GM19455 (cell line): Measurements from ENCODE around the gene ALDH3A1.

Experiments used
- ATAC-seq: cut with Tn5 transposase; IDR thresholded peaks from one replicate; pipeline ENCODE4 v1.9.1; 2021; ENCODE audit not compliant: unreplicated experiment

Gene ALDH3A1

GRCh38 chr17:19760746-19761145 lies 12.6 kb upstream of the ALDH3A1 start:
- ATAC-seq = no peak

- no peak for ATAC-seq
These were observed 11.8 kb upstream of the ALDH3A1 start for GRCh38 chr17:19759568-19760549.

GRCh38 chr17:19757536-19758180 lies 9.6 kb upstream of the ALDH3A1 start:
- ATAC-seq = no peak

GRCh38 chr17:19756546-19756945 lies 8.4 kb upstream of the ALDH3A1 start:
- no peak for ATAC-seq

- ATAC-seq = no peak
These were observed 7.9 kb upstream of the ALDH3A1 start for GRCh38 chr17:19755821-19756510.

GRCh38 chr17:19755392-19755791 lies 7.3 kb upstream of the ALDH3A1 start:
- ATAC-seq = no peak

- ATAC-seq = no peak
These were observed 5.8 kb upstream of the ALDH3A1 start for GRCh38 chr17:19753661-19754463.

GRCh38 chr17:19753051-19753509 lies 5.0 kb upstream of the ALDH3A1 start:
- ATAC-seq = no peak

- no peak for ATAC-seq
These were observed 4.3 kb upstream of the ALDH3A1 start for GRCh38 chr17:19752216-19753050.

GRCh38 chr17:19750835-19751234 lies 2.7 kb upstream of the ALDH3A1 start:
- ATAC-seq = no peak

GRCh38 chr17:19750020-19750572 lies 2.0 kb upstream of the ALDH3A1 start:
- ATAC-seq = no peak

- ATAC-seq = no peak
These were observed 702 bp upstream of the ALDH3A1 start for GRCh38 chr17:19748807-19749193.

- no peak for ATAC-seq
These were observed 859 bp downstream of the ALDH3A1 start for GRCh38 chr17:19747159-19747719.

GRCh38 chr17:19746517-19746916 lies 1.6 kb downstream of the ALDH3A1 start:
- no peak for ATAC-seq

GRCh38 chr17:19744922-19745757 lies 3.0 kb downstream of the ALDH3A1 start:
- ATAC-seq = no peak

GRCh38 chr17:19744492-19744891 lies 3.6 kb downstream of the ALDH3A1 start:
- no peak for ATAC-seq

- no peak for ATAC-seq
These were observed 4.7 kb downstream of the ALDH3A1 start for GRCh38 chr17:19743101-19744100.
